Measurements from ENCODE around the gene AHSG.
"Not testable (repeated sequence)": the region's sequence is repeated elsewhere in the genome, so short reads cannot be mapped to it uniquely, and the experiment has no call there.

DNA sequence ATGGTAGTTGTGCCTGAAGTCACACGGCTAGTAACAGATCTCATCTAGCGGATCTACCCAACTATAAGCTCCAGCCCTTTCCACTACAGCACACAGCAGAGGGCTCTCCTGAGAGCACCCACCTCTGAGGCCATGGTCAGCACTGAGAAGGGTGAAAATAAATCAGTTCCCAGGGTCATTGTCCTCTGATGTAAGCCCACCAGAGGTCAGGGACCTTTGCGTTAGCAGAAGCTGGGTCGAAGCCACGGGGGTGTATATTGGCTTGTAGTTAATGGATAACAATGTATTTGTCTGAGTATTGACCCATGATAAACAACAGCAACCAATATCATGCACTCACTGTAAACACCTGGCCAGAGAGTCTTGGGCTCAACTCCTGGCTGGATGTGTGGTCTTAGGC is 21.3 kb downstream of the AHSG start:
- TF ChIP-seq POLR2AphosphoS5 (IDR thresholded peaks at IDR 0.05): not testable (repeated sequence)
- TF ChIP-seq, protein P1, sequence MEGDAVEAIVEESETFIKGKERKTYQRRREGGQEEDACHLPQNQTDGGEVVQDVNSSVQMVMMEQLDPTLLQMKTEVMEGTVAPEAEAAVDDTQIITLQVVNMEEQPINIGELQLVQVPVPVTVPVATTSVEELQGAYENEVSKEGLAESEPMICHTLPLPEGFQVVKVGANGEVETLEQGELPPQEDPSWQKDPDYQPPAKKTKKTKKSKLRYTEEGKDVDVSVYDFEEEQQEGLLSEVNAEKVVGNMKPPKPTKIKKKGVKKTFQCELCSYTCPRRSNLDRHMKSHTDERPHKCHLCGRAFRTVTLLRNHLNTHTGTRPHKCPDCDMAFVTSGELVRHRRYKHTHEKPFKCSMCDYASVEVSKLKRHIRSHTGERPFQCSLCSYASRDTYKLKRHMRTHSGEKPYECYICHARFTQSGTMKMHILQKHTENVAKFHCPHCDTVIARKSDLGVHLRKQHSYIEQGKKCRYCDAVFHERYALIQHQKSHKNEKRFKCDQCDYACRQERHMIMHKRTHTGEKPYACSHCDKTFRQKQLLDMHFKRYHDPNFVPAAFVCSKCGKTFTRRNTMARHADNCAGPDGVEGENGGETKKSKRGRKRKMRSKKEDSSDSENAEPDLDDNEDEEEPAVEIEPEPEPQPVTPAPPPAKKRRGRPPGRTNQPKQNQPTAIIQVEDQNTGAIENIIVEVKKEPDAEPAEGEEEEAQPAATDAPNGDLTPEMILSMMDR (IDR thresholded peaks at IDR 0.05 in 8 of 11, conservative IDR thresholded peaks at IDR 0.05 in 3 of 11): not testable (repeated sequence)
